ENCODE measurements around the gene ATP2C2. TPM values are rescaled to one million over a fixed set of nuclear protein-coding genes. Genes with fewer than 3 reads are reported as not detected.

Gene ATP2C2
- total RNA-seq, 1 experiment from 2014 or later, result 4.0 TPM

DNA sequence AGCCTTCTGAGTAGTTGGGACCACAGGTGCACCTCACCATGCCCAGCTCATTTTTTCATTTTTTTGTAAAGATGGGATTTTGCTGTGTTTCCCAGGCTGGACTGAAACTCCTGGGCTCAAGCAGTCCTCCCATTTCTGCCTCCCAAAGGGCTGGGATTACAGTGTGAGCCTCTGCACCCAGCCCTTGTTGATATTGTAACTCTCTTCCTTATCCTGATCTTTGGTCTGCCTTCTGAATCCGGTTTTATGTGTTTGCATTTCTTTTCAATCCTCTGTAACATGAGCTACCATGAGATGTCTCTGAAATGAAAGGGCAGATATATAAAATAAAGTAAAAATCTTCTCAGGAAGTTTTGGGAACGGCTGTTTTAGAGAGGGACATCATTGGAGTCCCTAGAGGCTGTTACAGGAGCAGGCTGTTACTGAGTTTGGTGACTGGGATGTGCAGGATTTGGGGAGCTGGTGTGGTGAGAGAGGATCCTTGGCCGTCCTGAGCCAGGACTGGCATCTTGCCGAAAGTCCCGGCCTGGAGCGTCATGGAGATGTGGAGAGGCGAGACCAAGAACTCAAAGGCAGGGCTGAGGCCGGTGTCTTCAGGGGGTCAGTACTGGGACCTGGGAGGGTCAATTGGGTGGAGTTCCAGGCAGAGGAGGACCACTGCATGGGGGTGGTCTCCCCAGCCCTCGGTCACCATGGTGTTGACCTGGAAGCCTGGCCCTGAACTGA, 39.4 kb downstream of the ATP2C2 start:
- H3K4ac ChIP-seq (ENCODE audit: low read depth, low read length), result no peak overlapping the region
- no peak overlapping the region for H4K91ac ChIP-seq (ENCODE audit: insufficient read length, low read depth, low read length)
- H3K79me2 ChIP-seq (ENCODE audit: insufficient read depth, low read length), result no peaks in the 10 kb centered on the region
- no peaks in the 10 kb centered on the region for H4K20me1 ChIP-seq (ENCODE audit: control insufficient read depth, insufficient read depth, insufficient read length)
- no peak overlapping the region for H3K56ac ChIP-seq (ENCODE audit: insufficient read length, low read depth, low read length)
- no peak overlapping the region; the same call in 1 of the 2 replicates for H3K14ac ChIP-seq (ENCODE audit: insufficient read depth, low read length)
- H2BK20ac ChIP-seq (ENCODE audit: low read depth, low read length, poor library complexity, severe bottlenecking), result no peak overlapping the region
- TF ChIP-seq, protein P1, sequence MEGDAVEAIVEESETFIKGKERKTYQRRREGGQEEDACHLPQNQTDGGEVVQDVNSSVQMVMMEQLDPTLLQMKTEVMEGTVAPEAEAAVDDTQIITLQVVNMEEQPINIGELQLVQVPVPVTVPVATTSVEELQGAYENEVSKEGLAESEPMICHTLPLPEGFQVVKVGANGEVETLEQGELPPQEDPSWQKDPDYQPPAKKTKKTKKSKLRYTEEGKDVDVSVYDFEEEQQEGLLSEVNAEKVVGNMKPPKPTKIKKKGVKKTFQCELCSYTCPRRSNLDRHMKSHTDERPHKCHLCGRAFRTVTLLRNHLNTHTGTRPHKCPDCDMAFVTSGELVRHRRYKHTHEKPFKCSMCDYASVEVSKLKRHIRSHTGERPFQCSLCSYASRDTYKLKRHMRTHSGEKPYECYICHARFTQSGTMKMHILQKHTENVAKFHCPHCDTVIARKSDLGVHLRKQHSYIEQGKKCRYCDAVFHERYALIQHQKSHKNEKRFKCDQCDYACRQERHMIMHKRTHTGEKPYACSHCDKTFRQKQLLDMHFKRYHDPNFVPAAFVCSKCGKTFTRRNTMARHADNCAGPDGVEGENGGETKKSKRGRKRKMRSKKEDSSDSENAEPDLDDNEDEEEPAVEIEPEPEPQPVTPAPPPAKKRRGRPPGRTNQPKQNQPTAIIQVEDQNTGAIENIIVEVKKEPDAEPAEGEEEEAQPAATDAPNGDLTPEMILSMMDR (conservative IDR thresholded peaks at IDR 0.05), result no peak
- Mint-ChIP-seq H3K36me3 (ENCODE audit: insufficient read depth in 1 of 3, low read depth in 3 of 3) (no peaks in the 10 kb centered on the region), H3K27ac (no peak overlapping the region), H3K4me1 (no peaks in the 10 kb centered on the region), H3K27me3 (ENCODE audit: low read depth) (peaks cover 7% of the 10 kb centered on the region; the same call in 1 of the 2 replicates), H3K4me3 (no peak overlapping the region), H3K9me3 (no peaks in the 10 kb centered on the region; a peak in 1 of 5 replicates)
- H2BK15ac ChIP-seq (ENCODE audit: low read depth, low read length), result no peak overlapping the region
- WGBS (ENCODE audit: extremely low coverage, insufficient read length, low lambda C conversion rate), result no CpG with 5 or more reads among the region's 9 CpGs
- H3K23me2 ChIP-seq (ENCODE audit: insufficient read length, low read depth, low read length, poor library complexity, severe bottlenecking), result no peaks in the 10 kb centered on the region
- H3K9me3 ChIP-seq (ENCODE audit: control insufficient read depth, low read depth, low read length), result no peaks in the 10 kb centered on the region
- H2AFZ ChIP-seq (ENCODE audit: low read length), result no peak overlapping the region
- DNase-seq, result no peak
- H3K23ac ChIP-seq (ENCODE audit: insufficient read length, low read depth, low read length), result no peak overlapping the region
- no peak overlapping the region for H2AK5ac ChIP-seq (ENCODE audit: insufficient read length, low read length)
- H3T11ph ChIP-seq (ENCODE audit: low read length), result no peak overlapping the region
- H2BK5ac ChIP-seq (ENCODE audit: insufficient read length, low read length), result no peak overlapping the region
- H3K4me1 ChIP-seq (ENCODE audit: insufficient read depth, low read length), result no peaks in the 10 kb centered on the region
- no peak overlapping the region for H4K5ac ChIP-seq (ENCODE audit: insufficient read length, low read depth, low read length)
- no peak overlapping the region for H2BK12ac ChIP-seq (ENCODE audit: insufficient read length, low read depth, low read length)
- H3K79me1 ChIP-seq (ENCODE audit: insufficient read depth, low read depth, low read length, poor library complexity, severe bottlenecking), result no peaks in the 10 kb centered on the region
- H3K27ac ChIP-seq (ENCODE audit: insufficient read length, low read depth, low read length), result no peak overlapping the region
- no peak overlapping the region for H3K9ac ChIP-seq (ENCODE audit: extremely low read depth, insufficient read length, low read length)
- no peak overlapping the region for H4K8ac ChIP-seq (replicated peaks; ENCODE audit: insufficient read length, low read depth, low read length)
- no peak overlapping the region for H2BK120ac ChIP-seq (ENCODE audit: low read depth, low read length, poor library complexity, severe bottlenecking)
- no peaks in the 10 kb centered on the region for H3K27me3 ChIP-seq (ENCODE audit: insufficient read depth, low read length)
- H3K4me2 ChIP-seq (ENCODE audit: insufficient read depth, insufficient read length, low read length), result no peak overlapping the region
- no peak overlapping the region for H3K18ac ChIP-seq (ENCODE audit: insufficient read length, low read depth, low read length)

All from H9 (cell line).